NCI-H1105 treated with DMSO at 0.1 percent for 48 hours (cell line): ENCODE measurements around the gene TNS4.

ENCODE experiments used
- DNase-seq: peaks from one replicate; lab custom pipeline; 2025; lab: John Stamatoyannopoulos, UW

The TNS4 gene

GRCh38 chr17:40517981-40518380, 16.6 kb upstream of the TNS4 start:
- DNase-seq, result no peak

DNA sequence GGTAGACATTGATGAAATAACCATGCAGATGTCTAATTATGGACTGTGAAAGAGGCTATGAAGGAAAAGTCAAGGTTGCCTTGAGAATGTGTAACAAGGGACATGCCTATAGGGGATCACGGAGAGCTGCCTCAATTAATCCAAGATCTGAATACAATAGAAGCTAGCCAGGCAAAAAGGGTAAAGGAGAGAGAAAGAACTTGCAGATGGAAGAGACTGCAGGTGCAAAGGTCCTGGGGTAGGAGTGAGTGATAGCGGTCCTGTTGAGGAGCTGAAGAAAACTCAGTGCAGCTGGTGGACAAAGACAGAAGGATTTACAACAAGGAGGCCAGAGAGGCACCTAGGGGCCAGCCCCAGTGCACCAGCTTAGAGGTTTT, 15.9 kb upstream of the TNS4 start:
- DNase-seq, result no peak

DNA sequence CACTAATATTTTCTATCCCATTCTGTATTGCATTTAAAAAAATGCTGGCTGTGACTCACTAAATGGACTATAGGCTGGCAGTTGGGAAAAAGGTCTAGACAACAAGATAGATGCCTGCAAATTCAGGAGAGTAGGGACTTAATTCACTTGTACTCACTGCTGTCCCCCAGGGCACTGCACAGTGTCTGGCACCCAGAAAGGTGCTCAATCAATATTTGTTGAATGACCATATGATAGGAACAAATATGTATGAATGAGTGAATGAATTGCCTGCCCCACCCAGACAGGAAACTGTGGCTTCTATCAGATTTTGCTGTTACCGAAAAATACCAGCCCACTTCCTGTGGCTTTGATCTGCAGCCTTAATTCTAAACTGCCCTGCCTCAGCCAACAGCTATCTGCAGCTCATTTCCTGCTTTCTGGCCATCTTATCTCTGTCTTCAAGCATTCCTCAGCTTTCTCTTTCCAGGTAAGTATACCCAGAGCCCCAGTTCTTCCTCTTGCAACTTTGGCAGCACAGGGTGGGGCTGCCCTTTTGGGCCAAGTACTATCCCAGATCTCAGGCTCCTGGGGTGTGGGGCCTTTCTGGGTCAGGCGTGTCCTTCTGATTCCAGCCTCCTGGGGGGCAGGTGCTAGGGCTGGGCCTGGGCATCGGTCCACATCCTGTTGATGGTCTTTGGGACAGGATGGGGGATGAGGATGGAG, 15.3 kb upstream of the TNS4 start:
- no peak for DNase-seq

- no peak for DNase-seq
These were observed 14.1 kb upstream of the TNS4 start for GRCh38 chr17:40515491-40516041.

DNA sequence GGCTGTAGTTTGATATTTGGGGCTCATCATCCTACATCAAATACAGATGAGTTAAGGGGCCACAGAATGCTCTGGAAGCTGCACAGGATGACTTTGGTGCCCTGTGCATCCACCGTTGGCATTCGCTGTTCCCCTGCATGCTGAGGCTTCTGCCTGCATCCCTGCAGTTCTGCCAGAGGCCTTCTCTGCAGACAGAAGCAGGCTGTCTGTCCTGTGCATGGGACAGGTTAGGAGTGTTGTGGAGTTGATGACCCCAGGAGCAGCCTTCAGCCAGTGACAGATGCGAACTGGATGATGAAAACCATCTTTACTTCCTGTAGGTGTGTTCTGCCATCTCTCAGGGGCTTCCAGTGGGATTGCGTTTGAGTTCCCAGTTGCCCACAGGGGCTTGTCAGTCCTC, 13.6 kb upstream of the TNS4 start:
- no peak for DNase-seq

DNA sequence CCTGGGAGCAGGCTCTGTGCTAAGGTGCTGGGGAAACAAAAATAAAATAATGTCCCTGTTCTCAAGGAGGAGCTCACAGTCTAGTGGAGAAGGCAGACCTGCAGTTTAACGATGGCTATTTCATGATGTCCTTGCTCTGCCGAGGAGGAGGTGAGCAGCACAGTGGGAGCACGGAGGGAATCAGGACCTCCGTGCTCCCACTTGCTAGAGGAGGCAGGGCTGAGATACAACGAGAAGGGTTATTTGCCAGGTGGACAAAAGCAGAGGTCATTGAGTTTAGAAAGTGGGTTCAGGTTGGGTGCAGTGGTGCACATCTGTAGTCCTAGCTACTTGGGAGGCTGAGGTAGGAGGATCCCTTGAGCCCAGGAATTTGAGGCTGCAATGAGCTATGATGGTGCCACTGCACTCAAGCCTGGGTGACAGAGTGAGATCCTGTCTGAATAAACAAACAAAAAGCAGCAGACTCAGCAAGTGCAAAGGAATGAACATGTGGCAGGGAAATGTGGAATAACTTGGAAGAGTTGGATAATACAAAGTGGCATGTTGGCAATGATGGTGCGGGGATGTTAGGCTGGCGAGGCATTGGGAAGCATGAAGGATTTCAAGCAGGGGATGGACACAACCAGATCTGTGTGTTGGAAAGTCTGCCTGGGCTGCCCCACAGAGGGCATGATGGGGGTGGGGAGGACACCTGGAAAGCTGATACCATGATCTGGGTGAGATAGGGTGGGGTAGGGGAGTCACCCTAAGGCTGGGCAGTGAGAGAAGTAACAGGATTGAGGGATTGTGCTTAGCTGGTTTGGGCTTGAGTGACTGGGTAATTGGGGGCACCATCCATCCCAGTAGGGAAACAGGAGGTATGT, 12.8 kb upstream of the TNS4 start:
- DNase-seq, result no peak

GRCh38 chr17:40511667-40512220, 10.3 kb upstream of the TNS4 start:
- no peak for DNase-seq

GRCh38 chr17:40511136-40511535, 9.7 kb upstream of the TNS4 start:
- DNase-seq, result no peak

- DNase-seq, result no peak
These were observed 8.9 kb upstream of the TNS4 start for GRCh38 chr17:40510328-40510648.

- DNase-seq, result no peak
These were observed 8.4 kb upstream of the TNS4 start for GRCh38 chr17:40509626-40510327.

- DNase-seq, result no peak
These were observed 5.4 kb upstream of the TNS4 start for GRCh38 chr17:40506786-40507185.

DNA sequence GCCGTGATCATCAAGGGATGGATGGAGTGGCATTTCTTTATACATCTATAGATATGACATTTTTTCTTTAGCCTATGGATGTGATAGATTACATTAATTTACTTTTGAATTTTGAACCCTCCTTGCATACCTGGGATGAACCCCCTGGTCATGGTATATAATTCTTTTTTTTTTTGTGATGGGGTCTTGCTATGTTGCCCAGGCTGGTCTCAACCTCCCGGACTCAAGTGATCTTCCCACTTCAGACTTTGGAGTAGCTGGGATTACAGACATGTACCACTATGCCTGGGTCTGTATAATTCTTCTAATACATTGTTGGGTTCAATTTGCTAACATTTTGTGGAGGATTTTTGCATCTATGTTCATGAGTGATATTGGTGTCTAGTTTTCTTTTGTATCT, 1.7 kb upstream of the TNS4 start:
- no peak for DNase-seq

DNA sequence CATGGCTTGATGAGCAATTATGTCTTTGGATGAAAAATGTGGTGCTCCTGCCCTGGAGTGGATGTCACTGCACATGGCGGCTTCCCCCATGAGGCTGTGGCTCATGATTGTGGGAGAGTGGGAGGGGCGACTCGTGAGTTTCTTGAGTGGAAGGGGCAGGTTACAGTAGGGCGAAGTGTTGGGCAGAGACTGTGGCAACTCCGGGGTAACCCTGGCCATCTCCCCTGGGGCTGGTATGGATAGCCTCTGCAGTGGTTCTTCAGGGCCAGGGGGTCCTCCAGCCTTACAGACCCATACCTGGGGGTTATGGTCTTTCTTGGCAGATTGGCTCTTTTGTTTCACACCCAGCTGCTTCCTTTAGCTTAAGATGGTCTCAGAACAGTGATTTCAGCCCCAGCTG, 1.3 kb upstream of the TNS4 start:
- no peak for DNase-seq

DNA sequence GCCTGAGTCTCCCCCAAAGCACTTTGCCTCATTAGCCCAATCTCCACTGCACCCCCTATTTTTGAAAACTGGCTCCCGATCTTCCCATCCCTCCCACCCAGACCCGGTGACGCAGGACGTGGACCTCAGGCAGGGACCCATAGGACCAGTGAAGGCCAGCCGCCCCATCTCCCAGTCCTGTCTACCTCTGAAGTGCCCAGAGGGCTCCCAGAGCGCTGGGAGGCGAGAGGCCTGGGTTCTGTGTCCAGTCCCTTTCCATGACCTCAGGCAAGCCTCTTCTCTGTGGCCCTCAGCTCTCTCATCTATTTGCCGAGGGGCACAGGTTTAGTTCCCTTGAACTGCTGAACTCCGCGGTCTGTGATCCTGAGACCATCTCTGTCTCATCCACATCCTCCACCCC, 714 bp downstream of the TNS4 start:
- no peak for DNase-seq

DNA sequence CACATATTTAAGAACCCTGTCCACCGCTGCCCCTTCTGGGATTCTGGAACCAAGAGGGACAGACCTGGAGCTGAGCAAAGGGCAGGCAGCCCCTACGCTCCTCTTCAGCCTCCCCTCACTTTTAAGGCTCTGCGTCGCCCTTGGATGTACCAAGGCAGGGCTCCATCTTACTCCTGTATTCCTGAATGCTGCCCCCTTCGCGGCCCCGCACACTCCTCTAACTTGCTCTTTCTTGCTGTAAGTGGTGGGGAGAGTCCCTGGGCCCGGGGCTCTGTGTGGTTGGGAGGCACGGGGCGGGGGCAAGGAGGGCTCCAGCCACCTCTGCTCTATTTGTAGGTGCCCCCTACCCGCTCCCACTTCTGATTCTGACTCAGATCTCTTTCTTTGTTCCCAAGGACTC, 1.2 kb downstream of the TNS4 start:
- DNase-seq, result no peak

DNA sequence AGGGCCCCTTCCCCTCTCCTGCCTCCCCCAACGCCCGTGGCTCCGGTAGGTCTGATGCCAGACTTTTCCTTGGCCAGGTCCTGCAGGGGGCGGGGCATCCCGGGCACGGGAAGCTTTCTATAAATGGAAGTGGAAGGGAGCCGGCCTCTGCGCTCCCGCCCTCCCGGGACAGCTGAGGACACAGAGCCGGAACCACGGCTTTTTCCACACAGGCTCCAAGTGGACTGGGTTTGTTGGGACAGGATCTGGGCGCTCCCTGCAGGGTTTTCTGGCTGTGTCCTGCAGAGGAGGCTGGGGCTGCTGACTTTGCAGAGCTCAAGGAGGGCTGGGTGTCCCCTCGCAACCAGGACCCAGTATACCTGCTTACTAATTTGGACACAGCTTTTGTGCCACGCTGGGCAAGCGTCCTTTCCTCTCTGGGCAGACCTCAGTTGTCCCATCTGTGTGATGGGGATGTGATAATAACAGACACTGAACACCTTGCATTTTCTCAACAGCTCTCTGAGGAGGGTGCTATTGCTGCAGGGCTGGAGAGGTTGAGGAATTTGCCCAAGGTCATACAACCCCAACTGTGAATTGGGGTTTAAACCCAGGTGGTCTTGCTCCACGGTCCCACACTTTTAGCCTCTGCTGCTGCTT, 1.8 kb downstream of the TNS4 start:
- peak; percentile 30 for DNase-seq

DNA sequence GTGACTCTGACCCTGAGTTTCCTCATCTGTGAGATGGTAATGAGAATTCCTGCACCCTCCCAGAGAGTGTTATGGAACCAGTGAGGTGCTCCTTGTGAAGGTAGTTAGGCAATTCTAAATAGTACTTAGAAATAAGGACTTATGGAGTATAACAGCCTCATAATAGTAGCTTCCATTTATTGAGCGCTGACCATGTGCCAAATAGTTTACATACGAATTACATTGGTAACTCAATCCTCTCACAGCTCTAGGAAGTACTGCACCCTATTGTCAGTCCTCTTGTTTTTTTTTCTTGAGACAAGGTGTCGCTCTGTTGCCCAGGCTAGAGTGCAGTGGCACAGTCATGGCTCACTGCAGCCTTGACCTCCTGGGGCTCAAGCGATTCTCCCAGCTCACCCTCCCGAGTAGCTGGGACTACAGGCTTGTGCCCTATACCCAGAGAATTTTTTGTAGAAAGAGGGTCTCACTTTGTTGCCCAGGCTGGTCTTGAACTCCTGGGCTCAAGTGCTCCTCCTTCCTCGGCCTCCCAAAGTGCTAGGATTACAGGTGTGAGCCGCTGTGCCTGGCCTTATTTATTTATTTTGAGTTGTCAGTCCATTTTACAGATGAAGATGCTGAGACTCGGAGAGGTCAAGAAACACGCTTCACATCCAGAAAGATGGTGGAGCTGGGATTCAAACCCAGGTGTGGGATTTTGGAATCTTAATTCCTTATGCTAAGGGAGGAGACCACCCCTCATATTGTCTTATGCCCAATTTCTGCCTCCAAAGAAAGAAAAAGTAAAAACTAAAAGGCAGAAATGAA, 2.9 kb downstream of the TNS4 start:
- peak; percentile 32 for DNase-seq

GRCh38 chr17:40497695-40498094, 3.7 kb downstream of the TNS4 start:
- no peak for DNase-seq

DNA sequence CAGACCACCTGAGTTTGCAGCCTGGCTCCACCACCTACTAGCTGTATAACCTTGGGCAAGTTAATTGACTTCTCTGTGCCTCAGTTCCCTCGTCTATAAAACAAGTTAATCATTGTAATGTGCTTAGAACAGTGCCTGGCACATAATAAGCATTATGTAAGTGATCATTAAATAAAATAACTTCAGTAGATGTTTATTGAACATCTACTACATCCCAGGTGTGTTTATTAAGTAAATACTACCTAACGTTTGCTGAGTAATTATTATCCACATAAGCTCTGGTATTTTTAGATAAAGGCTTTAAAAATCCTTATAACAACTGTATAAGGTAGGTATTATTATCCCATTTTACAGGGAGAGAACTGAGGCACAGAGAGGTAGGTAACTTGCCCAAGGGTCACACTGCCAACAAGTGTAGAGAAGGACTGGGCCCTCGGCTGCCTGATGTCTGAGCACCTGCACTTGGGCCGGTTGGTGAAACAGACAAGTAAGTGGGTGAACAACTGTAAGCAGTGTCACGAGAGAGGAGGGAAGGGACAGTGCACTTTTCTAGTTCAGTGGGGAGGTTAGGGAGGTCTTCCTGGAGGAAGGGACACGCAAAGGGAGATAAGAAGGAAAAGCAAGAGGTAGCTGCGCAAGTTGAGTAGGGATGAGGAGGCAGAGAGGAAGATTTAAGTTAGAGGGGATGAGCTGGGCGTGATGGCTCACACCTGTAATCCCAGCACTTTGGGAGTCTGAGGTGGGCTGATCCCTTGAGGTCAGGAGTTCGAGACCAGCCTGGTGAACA, 4.6 kb downstream of the TNS4 start:
- no peak for DNase-seq

- DNase-seq, result no peak
These were observed 5.3 kb downstream of the TNS4 start for GRCh38 chr17:40496170-40496569.
